ENCODE data around the gene RGS6. TPM values are rescaled to one million over a fixed set of nuclear protein-coding genes. Genes with fewer than 3 reads are reported as not detected.
A peak's percentile ranks its signal among the peaks of the same experiment; 100 is the strongest.

The RGS6 gene
- total RNA-seq, 1 donor, result not detected

GRCh38 chr14:71890541-71890940 lies 41.7 kb upstream of the RGS6 start:
- Histone ChIP-seq H3K27me3 (ENCODE audit: insufficient read depth, low read length) (peaks cover 6% of the 10 kb centered on the region), H3K79me2 (ENCODE audit: insufficient read depth, low read length) (no peaks in the 10 kb centered on the region), H4K20me1 (ENCODE audit: insufficient read depth, low read length) (no peaks in the 10 kb centered on the region), H3K4me1 (ENCODE audit: insufficient read depth, low read length) (no peaks in the 10 kb centered on the region), H3K9me3 (ENCODE audit: low read depth, low read length) (no peaks in the 10 kb centered on the region), H3K27ac (ENCODE audit: low read depth, low read length) (no peak overlapping the region), H3K36me3 (ENCODE audit: insufficient read depth, low read length) (no peaks in the 10 kb centered on the region), H2AFZ (ENCODE audit: low read length) (no peak overlapping the region), H3K4me3 (ENCODE audit: insufficient read depth, low read length) (no peak overlapping the region), H3K4me2 (ENCODE audit: insufficient read depth, low read length) (no peak overlapping the region)
- TF ChIP-seq CTCF (IDR thresholded peaks at IDR 0.05; ENCODE audit: extremely low read depth, low read depth, low read length), result no peak
- DNase-seq (ENCODE audit: insufficient read length, low spot score, missing footprints), result no peak

- TF ChIP-seq CTCF (IDR thresholded peaks at IDR 0.05; ENCODE audit: extremely low read depth, low read depth, low read length), result no peak
- H3K79me2 ChIP-seq (ENCODE audit: insufficient read depth, low read length), result no peaks in the 10 kb centered on the region
- peaks cover 6% of the 10 kb centered on the region for H3K27me3 ChIP-seq (ENCODE audit: insufficient read depth, low read length)
- H3K9me3 ChIP-seq (ENCODE audit: low read depth, low read length), result no peaks in the 10 kb centered on the region
- no peaks in the 10 kb centered on the region for H3K4me1 ChIP-seq (ENCODE audit: insufficient read depth, low read length)
- H3K36me3 ChIP-seq (ENCODE audit: insufficient read depth, low read length), result no peaks in the 10 kb centered on the region
- H3K4me2 ChIP-seq (ENCODE audit: insufficient read depth, low read length), result no peak overlapping the region
- H4K20me1 ChIP-seq (ENCODE audit: insufficient read depth, low read length), result no peaks in the 10 kb centered on the region
- no peak for DNase-seq (ENCODE audit: insufficient read length, low spot score, missing footprints)
- no peak overlapping the region for H3K4me3 ChIP-seq (ENCODE audit: insufficient read depth, low read length)
- no peak overlapping the region for H3K27ac ChIP-seq (ENCODE audit: low read depth, low read length)
- no peak overlapping the region for H2AFZ ChIP-seq (ENCODE audit: low read length)
These were observed 41.0 kb upstream of the RGS6 start for GRCh38 chr14:71891185-71891584.

GRCh38 chr14:71891970-71892369 lies 40.3 kb upstream of the RGS6 start:
- no peak overlapping the region for H3K4me3 ChIP-seq (ENCODE audit: insufficient read depth, low read length)
- no peak overlapping the region for H2AFZ ChIP-seq (ENCODE audit: low read length)
- H3K4me2 ChIP-seq (ENCODE audit: insufficient read depth, low read length), result no peak overlapping the region
- no peaks in the 10 kb centered on the region for H3K4me1 ChIP-seq (ENCODE audit: insufficient read depth, low read length)
- DNase-seq (ENCODE audit: insufficient read length, low spot score, missing footprints), result peak; percentile 9
- no peaks in the 10 kb centered on the region for H4K20me1 ChIP-seq (ENCODE audit: insufficient read depth, low read length)
- TF ChIP-seq CTCF (IDR thresholded peaks at IDR 0.05; ENCODE audit: extremely low read depth, low read depth, low read length), result no peak
- no peaks in the 10 kb centered on the region for H3K9me3 ChIP-seq (ENCODE audit: low read depth, low read length)
- H3K79me2 ChIP-seq (ENCODE audit: insufficient read depth, low read length), result no peaks in the 10 kb centered on the region
- no peaks in the 10 kb centered on the region for H3K36me3 ChIP-seq (ENCODE audit: insufficient read depth, low read length)
- H3K27me3 ChIP-seq (ENCODE audit: insufficient read depth, low read length), result peaks cover 6% of the 10 kb centered on the region
- no peak overlapping the region for H3K27ac ChIP-seq (ENCODE audit: low read depth, low read length)

GRCh38 chr14:71905031-71905430 lies 27.2 kb upstream of the RGS6 start:
- Histone ChIP-seq H2AFZ (ENCODE audit: low read length) (no peak overlapping the region), H4K20me1 (ENCODE audit: insufficient read depth, low read length) (no peaks in the 10 kb centered on the region), H3K27me3 (ENCODE audit: insufficient read depth, low read length) (peaks cover 7% of the 10 kb centered on the region), H3K36me3 (ENCODE audit: insufficient read depth, low read length) (no peaks in the 10 kb centered on the region), H3K4me3 (ENCODE audit: insufficient read depth, low read length) (no peak overlapping the region), H3K9me3 (ENCODE audit: low read depth, low read length) (no peaks in the 10 kb centered on the region), H3K4me1 (ENCODE audit: insufficient read depth, low read length) (no peaks in the 10 kb centered on the region), H3K27ac (ENCODE audit: low read depth, low read length) (no peak overlapping the region), H3K79me2 (ENCODE audit: insufficient read depth, low read length) (no peaks in the 10 kb centered on the region), H3K4me2 (ENCODE audit: insufficient read depth, low read length) (peak overlapping the region; percentile 26)
- no peak for DNase-seq (ENCODE audit: insufficient read length, low spot score, missing footprints)
- no peak for TF ChIP-seq CTCF (IDR thresholded peaks at IDR 0.05; ENCODE audit: extremely low read depth, low read depth, low read length)

Data from osteoblast (primary cell).